ENCODE measurements around the gene RPS14. TPM values are rescaled to one million over a fixed set of nuclear protein-coding genes. Genes with fewer than 3 reads are reported as not detected.

Gene RPS14
- total and polyA plus RNA-seq, 7 donors: 977 to 3,049 (median 1,443) TPM

- ATAC-seq (peak in 3 of 4 donors; percentile 22 to 43 (median 25)), DNase-seq (peak; percentile 67 to 75)
- Histone ChIP-seq H3K27me3 (ENCODE audit: insufficient read depth in 3 of 3, low read length in 2 of 3) (no peaks in the 10 kb centered on the region), H3K4me1 (peaks cover 5% of the 10 kb centered on the region), H3K4me3 (peak within 1 kb of the TSS; percentile 63), H3K9me3 (no peaks in the 10 kb centered on the region), H3K27ac (peak within 1 kb of the TSS; percentile 61), H3K36me3 (ENCODE audit: insufficient read depth in 1 of 2, low read depth in 1 of 2) (no peaks in the 10 kb centered on the region)
- intact Hi-C loops (cut with DNase I): no loop called here
- 39 to 43% (median 39%) methylated on average over 20 of the region's 20 CpGs for WGBS, 3 donors
- TF ChIP-seq CTCF (IDR thresholded peaks at IDR 0.05): no peak
These were observed 37.0 kb downstream of the RPS14 start, which contains the start of gene CD74 for GRCh38 chr5:150412319-150413175. Gene CD74, minus strand, starts transcription at chr5:150412910. Its CDS starts 161 bp downstream, at chr5:150412749.

GRCh38 chr5:150411245-150411979 lies 38.1 kb downstream of the RPS14 start:
- Histone ChIP-seq H3K9me3 (no peaks in the 10 kb centered on the region), H3K4me1 (peaks cover 5% of the 10 kb centered on the region), H3K36me3 (ENCODE audit: insufficient read depth in 1 of 2, low read depth in 1 of 2) (no peaks in the 10 kb centered on the region), H3K4me3 (peak overlapping the region; percentile 63), H3K27me3 (ENCODE audit: insufficient read depth in 3 of 3, low read length in 2 of 3) (no peaks in the 10 kb centered on the region), H3K27ac (peak overlapping the region; percentile 61)
- ATAC-seq (no peak), DNase-seq (peak in 1 of 2 donors; percentile 39)
- no peak for TF ChIP-seq CTCF (IDR thresholded peaks at IDR 0.05)
- intact Hi-C loops (cut with DNase I): no loop called here
- WGBS, 3 donors: 78 to 84% (median 80%) methylated on average over 5 of the region's 5 CpGs

- Histone ChIP-seq H3K9me3 (no peaks in the 10 kb centered on the region), H3K27me3 (ENCODE audit: insufficient read depth in 3 of 3, low read length in 2 of 3) (no peaks in the 10 kb centered on the region), H3K36me3 (ENCODE audit: insufficient read depth in 1 of 2, low read depth in 1 of 2) (no peaks in the 10 kb centered on the region), H3K4me3 (peak overlapping the region; percentile 63), H3K4me1 (peaks cover 5% of the 10 kb centered on the region), H3K27ac (peak overlapping the region; percentile 67)
- DNase-seq: peak; percentile 47 to 64
- WGBS, 3 donors: 21 to 37% (median 26%) methylated on average over 4 of the region's 4 CpGs
- intact Hi-C loops (cut with DNase I): no loop called here
- no peak for TF ChIP-seq CTCF (IDR thresholded peaks at IDR 0.05)
- peak; percentile 64 to 81 (median 75) for ATAC-seq
These were observed 38.9 kb downstream of the RPS14 start for GRCh38 chr5:150410524-150411244.

GRCh38 chr5:150409638-150410523 lies 39.7 kb downstream of the RPS14 start:
- H3K27me3 ChIP-seq (ENCODE audit: insufficient read depth in 3 of 3, low read length in 2 of 3): no peaks in the 10 kb centered on the region
- no peak for TF ChIP-seq CTCF (IDR thresholded peaks at IDR 0.05)
- peaks cover 5% of the 10 kb centered on the region for H3K4me1 ChIP-seq
- H3K4me3 ChIP-seq: peak overlapping the region; percentile 63
- peaks cover 0 to 5% of the 10 kb centered on the region in 2 donors for H3K36me3 ChIP-seq (ENCODE audit: insufficient read depth in 1 of 2, low read depth in 1 of 2)
- ATAC-seq (peak; percentile 90 to 94 (median 92)), DNase-seq (peak; percentile 61 to 77)
- peak overlapping the region; percentile 67 for H3K27ac ChIP-seq
- WGBS, 3 donors: 11 to 16% (median 14%) methylated on average over 15 of the region's 15 CpGs
- no peaks in the 10 kb centered on the region for H3K9me3 ChIP-seq
- intact Hi-C loops (cut with DNase I): loop anchor here in 1 of 2 donors (2.0 kb wide), 1 partner anchor 21 kb away; no protein-coding TSS in a partner anchor
